Stimulated activated naive B cell treated with anti-CD40 and anti-IgM and Interleukin-4, amounts not matched to agents 10 μg/mL and 1 μg/mL and 100 μg/mL, for 72 hours (primary cell): ENCODE data around the gene FAM47E.
"Not testable (repeated sequence)": the region's sequence is repeated elsewhere in the genome, so short reads cannot be mapped to it uniquely, and the experiment has no call there.

Experiments
- ATAC-seq, 2 donors: fragments of 150-1000 bp; cut with Tn5 transposase; replicated peaks; 2 replicates each; pipeline ENCODE4 v1.10.0; 2021; ENCODE audit warnings: moderate library complexity in 1 of 2
- DNase-seq: peaks from one replicate; pipeline ENCODE4 v3.0.0; 2021
- H3K27ac Mint-ChIP-seq: one replicate; pipeline ENCODE4 v1.8.0; 2022; ENCODE audit warnings: mild to moderate bottlenecking, mixed read lengths
- H3K27me3 Mint-ChIP-seq, 2 donors: one replicate each; pipeline ENCODE4 v1.8.0; 2022; ENCODE audit warnings: mixed read lengths in 2 of 2
- H3K36me3 Mint-ChIP-seq, 2 donors: one replicate each; pipeline ENCODE4 v1.8.0; 2022; ENCODE audit warnings: mixed read lengths in 2 of 2, mild to moderate bottlenecking in 1 of 2
- H3K4me1 Mint-ChIP-seq, 2 donors: one replicate each; pipeline ENCODE4 v1.8.0; 2022; ENCODE audit warnings: mixed read lengths in 2 of 2, mild to moderate bottlenecking in 1 of 2
- H3K4me3 Mint-ChIP-seq, 2 donors: one replicate each; pipeline ENCODE4 v1.8.0; 2022; ENCODE audit warnings: mild to moderate bottlenecking in 2 of 2, mixed read lengths in 2 of 2, moderate library complexity in 1 of 2
- H3K9me3 Mint-ChIP-seq, 2 donors: one replicate each; pipeline ENCODE4 v1.8.0; 2022; ENCODE audit warnings: mixed read lengths in 2 of 2, mild to moderate bottlenecking in 1 of 2

The FAM47E gene

GRCh38 chr4:76267811-76268210 lies 16.3 kb downstream of the FAM47E start:
- Mint-ChIP-seq H3K4me1 (no peaks in the 10 kb centered on the region), H3K4me3 (no peak overlapping the region), H3K9me3 (no peaks in the 10 kb centered on the region), H3K27ac (no peak overlapping the region), H3K27me3 (peaks cover 6 to 11% of the 10 kb centered on the region in 2 donors), H3K36me3 (no peaks in the 10 kb centered on the region)
- no peak for DNase-seq
- ATAC-seq = no peak

DNA sequence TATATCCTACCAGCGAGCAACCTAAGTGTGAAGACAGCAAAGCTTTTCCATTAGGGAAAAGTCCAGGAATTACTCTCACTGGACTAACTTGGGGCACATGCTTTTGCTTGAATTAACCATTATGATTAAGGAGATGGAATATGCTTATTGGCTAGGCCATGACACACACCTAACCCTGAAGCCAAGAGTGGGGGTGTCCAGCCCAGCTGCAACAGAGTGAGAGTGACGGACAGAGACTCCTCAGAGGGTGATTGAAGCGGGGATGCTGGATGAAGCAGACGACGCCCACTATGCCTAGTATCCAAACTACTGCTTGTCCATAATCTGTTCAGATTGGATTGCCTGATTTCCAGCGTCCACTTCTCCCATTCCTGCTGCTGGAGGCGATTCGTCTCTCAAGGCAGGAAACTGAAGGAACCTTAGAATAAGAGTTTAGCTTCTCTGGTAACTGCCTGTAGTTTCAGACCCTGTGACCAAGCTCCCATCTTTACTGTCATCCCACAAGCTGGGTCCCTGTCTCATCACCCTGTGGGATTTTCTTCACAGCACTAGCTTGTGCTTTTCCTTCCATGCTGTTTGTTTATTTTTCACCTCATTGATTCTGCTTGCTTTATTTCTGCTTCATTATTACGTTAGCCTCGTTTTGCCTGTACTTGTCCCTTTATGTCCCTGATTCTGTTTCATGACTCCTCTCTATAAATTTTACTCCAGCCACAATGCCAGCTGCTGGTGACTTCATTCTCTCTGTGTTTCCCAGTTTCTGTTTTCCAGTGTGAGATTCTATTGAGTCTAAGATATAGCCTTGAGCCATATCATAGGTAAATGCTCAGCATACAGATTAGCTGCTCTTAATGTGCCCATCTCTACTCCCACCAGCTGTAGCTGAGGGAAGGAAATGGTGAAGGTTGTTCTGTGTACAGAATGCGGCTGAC lies 19.0 kb downstream of the FAM47E start:
- Mint-ChIP-seq H3K4me3 (no peak overlapping the region), H3K36me3 (no peaks in the 10 kb centered on the region), H3K27me3 (peaks cover 17 to 22% of the 10 kb centered on the region in 2 donors), H3K4me1 (no peaks in the 10 kb centered on the region), H3K27ac (no peak overlapping the region), H3K9me3 (no peaks in the 10 kb centered on the region)
- no peak for ATAC-seq
- no peak for DNase-seq

DNA sequence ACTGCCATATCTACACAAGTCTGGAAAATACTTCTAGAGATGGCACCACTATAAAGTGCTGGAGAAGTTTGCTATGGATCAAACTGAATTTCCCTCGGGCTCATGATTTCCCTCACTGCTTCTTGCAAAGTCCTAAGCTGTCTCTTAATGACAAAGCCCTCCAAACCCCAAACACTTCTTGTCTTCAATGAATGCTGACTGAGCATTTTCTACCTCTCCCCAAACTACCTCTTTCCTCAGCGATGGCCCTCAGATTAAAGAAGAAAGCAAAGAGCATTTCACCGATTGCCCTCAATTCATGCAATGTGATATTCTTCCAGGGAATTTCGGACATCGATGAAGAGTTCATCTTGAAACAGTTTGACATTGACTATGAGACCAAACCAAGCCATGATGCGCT lies 19.7 kb downstream of the FAM47E start:
- ATAC-seq = no peak
- H3K36me3 Mint-ChIP-seq = no peaks in the 10 kb centered on the region
- no peak for DNase-seq
- H3K4me3 Mint-ChIP-seq = no peak overlapping the region
- no peaks in the 10 kb centered on the region for H3K9me3 Mint-ChIP-seq
- peaks cover 21 to 29% of the 10 kb centered on the region in 2 donors for H3K27me3 Mint-ChIP-seq
- H3K4me1 Mint-ChIP-seq = no peaks in the 10 kb centered on the region
- no peak overlapping the region for H3K27ac Mint-ChIP-seq

GRCh38 chr4:76272073-76272472 lies 20.6 kb downstream of the FAM47E start:
- no peak overlapping the region for H3K4me3 Mint-ChIP-seq
- H3K27ac Mint-ChIP-seq = no peak overlapping the region
- no peak for ATAC-seq
- no peaks in the 10 kb centered on the region for H3K36me3 Mint-ChIP-seq
- peaks cover 21 to 34% of the 10 kb centered on the region in 2 donors for H3K27me3 Mint-ChIP-seq
- H3K9me3 Mint-ChIP-seq = no peaks in the 10 kb centered on the region
- DNase-seq = no peak
- H3K4me1 Mint-ChIP-seq = no peaks in the 10 kb centered on the region

- Mint-ChIP-seq H3K4me3 (no peak overlapping the region), H3K27ac (no peak overlapping the region), H3K4me1 (no peaks in the 10 kb centered on the region), H3K36me3 (no peaks in the 10 kb centered on the region), H3K9me3 (no peaks in the 10 kb centered on the region), H3K27me3 (peaks cover 21 to 34% of the 10 kb centered on the region in 2 donors)
- ATAC-seq = no peak
- DNase-seq = no peak
Observed at GRCh38 chr4:76272582-76272981, 21.1 kb downstream of the FAM47E start.

GRCh38 chr4:76272999-76273398 lies 21.5 kb downstream of the FAM47E start:
- no peak for ATAC-seq
- H3K27ac Mint-ChIP-seq = no peak overlapping the region

GRCh38 chr4:76275486-76276124 lies 24.1 kb downstream of the FAM47E start:
- Mint-ChIP-seq H3K36me3 (no peaks in the 10 kb centered on the region), H3K4me3 (no peak overlapping the region), H3K27ac (no peak overlapping the region), H3K27me3 (peaks cover 17 to 32% of the 10 kb centered on the region in 2 donors), H3K9me3 (no peaks in the 10 kb centered on the region), H3K4me1 (no peaks in the 10 kb centered on the region)
- ATAC-seq (no peak), DNase-seq (no peak)

More at GRCh38 chr4:76272999-76273398, 21.5 kb downstream of the FAM47E start:
- H3K36me3 Mint-ChIP-seq = no peaks in the 10 kb centered on the region
- H3K9me3 Mint-ChIP-seq = no peaks in the 10 kb centered on the region
- H3K27me3 Mint-ChIP-seq = peaks cover 21 to 34% of the 10 kb centered on the region in 2 donors
- no peak overlapping the region for H3K4me3 Mint-ChIP-seq
- DNase-seq = no peak
- no peaks in the 10 kb centered on the region for H3K4me1 Mint-ChIP-seq

DNA sequence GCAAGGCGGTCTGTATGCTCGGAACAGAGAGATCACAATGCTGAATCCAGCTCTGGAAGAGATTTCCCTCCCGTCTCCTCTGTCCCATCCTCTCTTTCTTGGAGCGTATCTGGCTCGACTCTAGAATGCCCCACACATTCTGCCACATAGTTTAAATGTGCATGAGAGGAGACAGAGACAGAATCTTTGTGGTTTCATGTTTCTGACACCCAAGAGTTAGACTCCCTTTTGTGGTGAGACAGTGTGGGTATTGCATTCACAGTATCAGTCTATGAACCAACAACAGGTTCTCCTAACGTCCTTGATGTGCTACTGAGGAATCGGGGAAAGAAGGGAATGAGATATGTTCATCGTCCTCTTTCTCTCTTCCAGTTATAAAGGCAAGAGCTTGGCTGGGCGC lies 25.3 kb downstream of the FAM47E start:
- no peak overlapping the region for H3K27ac Mint-ChIP-seq
- no peaks in the 10 kb centered on the region for H3K9me3 Mint-ChIP-seq
- no peaks in the 10 kb centered on the region for H3K36me3 Mint-ChIP-seq
- H3K27me3 Mint-ChIP-seq = peaks cover 13 to 28% of the 10 kb centered on the region in 2 donors
- ATAC-seq (no peak), DNase-seq (no peak)
- H3K4me3 Mint-ChIP-seq = no peak overlapping the region
- H3K4me1 Mint-ChIP-seq = no peaks in the 10 kb centered on the region

- H3K4me1 Mint-ChIP-seq = no peaks in the 10 kb centered on the region
- DNase-seq = no peak
- peaks cover 13 to 28% of the 10 kb centered on the region in 2 donors for H3K27me3 Mint-ChIP-seq
- H3K36me3 Mint-ChIP-seq = no peaks in the 10 kb centered on the region
- ATAC-seq = no peak
- no peak overlapping the region for H3K27ac Mint-ChIP-seq
- H3K4me3 Mint-ChIP-seq = no peak overlapping the region
- no peaks in the 10 kb centered on the region for H3K9me3 Mint-ChIP-seq
Observed at GRCh38 chr4:76277667-76278066, 26.1 kb downstream of the FAM47E start.

DNA sequence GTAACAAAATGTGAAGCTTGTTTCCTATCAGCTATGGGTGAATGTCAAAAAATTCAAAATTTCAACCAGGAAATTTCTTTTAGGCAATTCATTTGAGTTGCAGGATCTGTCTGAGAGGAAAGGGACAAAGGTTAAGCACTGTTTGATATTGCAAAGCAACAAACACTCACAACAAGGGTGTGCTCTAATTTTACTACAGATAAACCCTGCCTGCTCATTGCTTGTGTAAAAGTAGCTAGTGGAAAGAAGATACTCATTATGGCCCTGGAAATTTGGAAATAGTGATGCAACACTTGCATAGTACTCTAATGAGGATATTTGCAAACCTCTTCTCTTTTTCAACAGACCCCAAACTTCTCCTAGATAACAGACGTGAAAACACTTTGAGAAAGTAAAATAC lies 27.1 kb downstream of the FAM47E start:
- no peak for ATAC-seq
- no peaks in the 10 kb centered on the region for H3K4me1 Mint-ChIP-seq
- no peak for DNase-seq
- H3K27me3 Mint-ChIP-seq = peaks cover 13 to 21% of the 10 kb centered on the region in 2 donors
- H3K27ac Mint-ChIP-seq = no peak overlapping the region
- no peak overlapping the region for H3K4me3 Mint-ChIP-seq
- H3K36me3 Mint-ChIP-seq = no peaks in the 10 kb centered on the region
- no peaks in the 10 kb centered on the region for H3K9me3 Mint-ChIP-seq

GRCh38 chr4:76279462-76279861 lies 27.9 kb downstream of the FAM47E start:
- no peaks in the 10 kb centered on the region for H3K9me3 Mint-ChIP-seq
- no peak overlapping the region for H3K27ac Mint-ChIP-seq
- no peaks in the 10 kb centered on the region for H3K4me1 Mint-ChIP-seq
- ATAC-seq = no peak
- no peak overlapping the region for H3K4me3 Mint-ChIP-seq
- no peak for DNase-seq
- peaks cover 13 to 20% of the 10 kb centered on the region in 2 donors for H3K27me3 Mint-ChIP-seq
- H3K36me3 Mint-ChIP-seq = no peaks in the 10 kb centered on the region

DNA sequence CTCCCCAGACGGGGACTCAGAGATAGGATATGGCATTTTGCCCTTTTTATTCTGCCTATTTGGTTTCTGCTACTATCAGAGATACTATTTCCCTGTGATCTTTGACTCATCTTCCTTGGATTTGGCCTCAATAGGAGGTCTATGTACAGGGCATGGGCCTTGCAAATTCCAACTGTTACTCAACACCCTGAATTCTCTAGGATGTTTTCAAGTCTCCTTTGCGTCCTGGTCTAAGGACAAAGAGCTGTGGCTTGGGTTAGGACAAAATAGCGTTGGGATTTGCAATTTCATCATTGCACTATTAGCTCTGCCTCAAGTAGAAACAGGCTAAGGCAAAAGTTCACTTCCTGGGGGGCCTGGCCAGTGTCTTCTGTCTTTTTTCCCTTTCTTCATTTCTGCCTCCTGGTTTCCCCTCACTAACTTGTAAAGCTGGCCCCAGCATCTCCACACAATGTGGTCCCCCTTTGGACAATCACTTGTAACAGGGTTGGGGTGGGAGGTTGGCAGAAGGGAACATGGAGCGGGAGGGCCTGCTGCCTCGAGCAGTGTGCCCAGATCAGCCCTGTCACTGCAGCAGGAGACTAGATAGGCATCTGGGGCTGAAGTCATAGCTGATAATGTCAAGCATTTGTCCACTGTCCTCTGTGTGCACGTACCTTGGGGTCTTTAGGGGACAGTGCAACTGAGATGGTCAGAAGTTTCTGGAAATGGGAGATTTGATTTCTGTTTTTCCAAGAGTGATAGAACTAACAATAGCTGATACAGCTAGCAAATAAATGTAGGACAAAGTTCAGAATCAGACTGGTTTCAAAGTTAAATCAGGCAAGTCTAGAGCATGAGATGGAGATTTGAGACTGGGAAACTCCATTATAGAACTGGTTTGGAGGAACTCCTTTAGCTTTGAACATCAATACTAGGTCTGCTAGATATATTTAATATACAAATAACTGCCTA lies 29.2 kb downstream of the FAM47E start:
- Mint-ChIP-seq H3K9me3 (no peaks in the 10 kb centered on the region), H3K27me3 (peaks cover 4 to 10% of the 10 kb centered on the region in 2 donors), H3K36me3 (no peaks in the 10 kb centered on the region), H3K4me3 (no peak overlapping the region), H3K4me1 (no peaks in the 10 kb centered on the region), H3K27ac (no peak overlapping the region)
- no peak for ATAC-seq
- no peak for DNase-seq

GRCh38 chr4:76281594-76281993 lies 30.1 kb downstream of the FAM47E start:
- not testable (repeated sequence) for H3K9me3 Mint-ChIP-seq, H3K36me3 Mint-ChIP-seq, ATAC-seq

More at GRCh38 chr4:76281594-76281993, 30.1 kb downstream of the FAM47E start:
- H3K27ac Mint-ChIP-seq, H3K4me1 Mint-ChIP-seq, DNase-seq, H3K4me3 Mint-ChIP-seq, H3K27me3 Mint-ChIP-seq: not testable (repeated sequence)
